ENCODE measurements around the gene GMDS.

GMDS gene

GRCh38 chr6:1786455-1787453, 458.7 kb downstream of the GMDS start:
- Histone ChIP-seq H3K36me3 (ENCODE audit: insufficient read depth, low read length) (no peaks in the 10 kb centered on the region), H3K9me3 (ENCODE audit: control insufficient read depth, insufficient read depth, low read length) (no peaks in the 10 kb centered on the region), H3K4me1 (ENCODE audit: insufficient read depth, low read length) (no peaks in the 10 kb centered on the region), H3K9ac (ENCODE audit: low read depth, low read length) (no peak overlapping the region)

- H3K9me3 ChIP-seq (ENCODE audit: control insufficient read depth, insufficient read depth, low read length): no peaks in the 10 kb centered on the region
- H3K9ac ChIP-seq (ENCODE audit: low read depth, low read length): no peak overlapping the region
- peaks cover 3% of the 10 kb centered on the region; the same call in 1 of the 2 replicates for H3K4me1 ChIP-seq (ENCODE audit: insufficient read depth, low read length)
- no peaks in the 10 kb centered on the region for H3K36me3 ChIP-seq (ENCODE audit: insufficient read depth, low read length)
These were observed 461.0 kb downstream of the GMDS start for GRCh38 chr6:1784422-1784884.

- H3K36me3 ChIP-seq (ENCODE audit: insufficient read depth, low read length): no peaks in the 10 kb centered on the region
- peaks cover 3% of the 10 kb centered on the region; the same call in 1 of the 2 replicates for H3K4me1 ChIP-seq (ENCODE audit: insufficient read depth, low read length)
- H3K9me3 ChIP-seq (ENCODE audit: control insufficient read depth, insufficient read depth, low read length): no peaks in the 10 kb centered on the region
- H3K9ac ChIP-seq (ENCODE audit: low read depth, low read length): no peak overlapping the region
These were observed 463.6 kb downstream of the GMDS start for GRCh38 chr6:1781817-1782184.

- no peaks in the 10 kb centered on the region for H3K9me3 ChIP-seq (ENCODE audit: control insufficient read depth, insufficient read depth, low read length)
- peaks cover 3% of the 10 kb centered on the region; the same call in 1 of the 2 replicates for H3K4me1 ChIP-seq (ENCODE audit: insufficient read depth, low read length)
- no peak overlapping the region for H3K9ac ChIP-seq (ENCODE audit: low read depth, low read length)
- H3K36me3 ChIP-seq (ENCODE audit: insufficient read depth, low read length): no peaks in the 10 kb centered on the region
These were observed 464.1 kb downstream of the GMDS start for GRCh38 chr6:1781152-1781816.

- Histone ChIP-seq H3K4me1 (ENCODE audit: insufficient read depth, low read length) (peaks cover 3% of the 10 kb centered on the region; the same call in 1 of the 2 replicates), H3K9ac (ENCODE audit: low read depth, low read length) (no peak overlapping the region), H3K36me3 (ENCODE audit: insufficient read depth, low read length) (no peaks in the 10 kb centered on the region), H3K9me3 (ENCODE audit: control insufficient read depth, insufficient read depth, low read length) (no peaks in the 10 kb centered on the region)
These were observed 465.0 kb downstream of the GMDS start for GRCh38 chr6:1780251-1780867.

GRCh38 chr6:1778686-1779235, 466.6 kb downstream of the GMDS start:
- Histone ChIP-seq H3K4me1 (ENCODE audit: insufficient read depth, low read length) (peaks cover 3% of the 10 kb centered on the region; the same call in 1 of the 2 replicates), H3K36me3 (ENCODE audit: insufficient read depth, low read length) (no peaks in the 10 kb centered on the region), H3K9me3 (ENCODE audit: control insufficient read depth, insufficient read depth, low read length) (no peaks in the 10 kb centered on the region), H3K9ac (ENCODE audit: low read depth, low read length) (no peak overlapping the region)

- Histone ChIP-seq H3K9ac (ENCODE audit: low read depth, low read length) (no peak overlapping the region), H3K36me3 (ENCODE audit: insufficient read depth, low read length) (no peaks in the 10 kb centered on the region), H3K4me1 (ENCODE audit: insufficient read depth, low read length) (peaks cover 3% of the 10 kb centered on the region; the same call in 1 of the 2 replicates), H3K9me3 (ENCODE audit: control insufficient read depth, insufficient read depth, low read length) (no peaks in the 10 kb centered on the region)
These were observed 467.3 kb downstream of the GMDS start for GRCh38 chr6:1777921-1778685.

GRCh38 chr6:1775441-1775840, 470.0 kb downstream of the GMDS start:
- Histone ChIP-seq H3K36me3 (ENCODE audit: insufficient read depth, low read length) (no peaks in the 10 kb centered on the region), H3K9me3 (ENCODE audit: control insufficient read depth, insufficient read depth, low read length) (no peaks in the 10 kb centered on the region), H3K9ac (ENCODE audit: low read depth, low read length) (no peak overlapping the region), H3K4me1 (ENCODE audit: insufficient read depth, low read length) (no peaks in the 10 kb centered on the region)

- H3K4me1 ChIP-seq (ENCODE audit: insufficient read depth, low read length): no peaks in the 10 kb centered on the region
These were observed 471.0 kb downstream of the GMDS start for GRCh38 chr6:1774226-1774915.

GRCh38 chr6:1773700-1774099, 471.7 kb downstream of the GMDS start:
- Histone ChIP-seq H3K36me3 (ENCODE audit: insufficient read depth, low read length) (no peaks in the 10 kb centered on the region), H3K9me3 (ENCODE audit: control insufficient read depth, insufficient read depth, low read length) (no peaks in the 10 kb centered on the region), H3K9ac (ENCODE audit: low read depth, low read length) (no peak overlapping the region), H3K4me1 (ENCODE audit: insufficient read depth, low read length) (no peaks in the 10 kb centered on the region)

More at GRCh38 chr6:1774226-1774915, 471.0 kb downstream of the GMDS start:
- H3K9me3 ChIP-seq (ENCODE audit: control insufficient read depth, insufficient read depth, low read length): no peaks in the 10 kb centered on the region
- H3K9ac ChIP-seq (ENCODE audit: low read depth, low read length): no peak overlapping the region
- no peaks in the 10 kb centered on the region for H3K36me3 ChIP-seq (ENCODE audit: insufficient read depth, low read length)

- Histone ChIP-seq H3K36me3 (ENCODE audit: insufficient read depth, low read length) (no peaks in the 10 kb centered on the region), H3K9ac (ENCODE audit: low read depth, low read length) (no peak overlapping the region), H3K9me3 (ENCODE audit: control insufficient read depth, insufficient read depth, low read length) (no peaks in the 10 kb centered on the region), H3K4me1 (ENCODE audit: insufficient read depth, low read length) (peaks cover 4% of the 10 kb centered on the region; the same call in 1 of the 2 replicates)
These were observed 474.3 kb downstream of the GMDS start for GRCh38 chr6:1770968-1771723.

GRCh38 chr6:1770435-1770843, 475.0 kb downstream of the GMDS start:
- H3K9me3 ChIP-seq (ENCODE audit: control insufficient read depth, insufficient read depth, low read length): no peaks in the 10 kb centered on the region
- no peaks in the 10 kb centered on the region for H3K36me3 ChIP-seq (ENCODE audit: insufficient read depth, low read length)
- H3K9ac ChIP-seq (ENCODE audit: low read depth, low read length): no peak overlapping the region

More at GRCh38 chr6:1770435-1770843, 475.0 kb downstream of the GMDS start:
- peaks cover 4% of the 10 kb centered on the region; the same call in 1 of the 2 replicates for H3K4me1 ChIP-seq (ENCODE audit: insufficient read depth, low read length)
